GM12875 (cell line): ENCODE results near the gene ATP8B1.

Experiments
- H3K4me3 ChIP-seq: one replicate; pipeline ENCODE4 v1.5.1; 2011; ENCODE audit warnings: low read depth, low read length, control low read depth
- CTCF ChIP-seq: IDR thresholded peaks from 2 replicates; pipeline ENCODE4 v1.5.1; 2011; ENCODE audit warnings: low read depth, mild to moderate bottlenecking, control low read depth, inconsistent platforms, low read length, moderate library complexity, borderline replicate concordance; ENCODE audit not compliant: insufficient read depth

Gene ATP8B1

GRCh38 chr18:57754577-57755338 lies 48.4 kb downstream of the ATP8B1 start:
- no peak overlapping the region for H3K4me3 ChIP-seq
- TF ChIP-seq CTCF = no peak

- TF ChIP-seq CTCF = no peak
- no peak overlapping the region for H3K4me3 ChIP-seq
Measured at GRCh38 chr18:57753063-57753462, 50.1 kb downstream of the ATP8B1 start.

GRCh38 chr18:57749604-57749970 lies 53.5 kb downstream of the ATP8B1 start:
- no peak overlapping the region for H3K4me3 ChIP-seq
- no peak for TF ChIP-seq CTCF

GRCh38 chr18:57748770-57749603 lies 54.1 kb downstream of the ATP8B1 start:
- H3K4me3 ChIP-seq = no peak overlapping the region
- no peak for TF ChIP-seq CTCF

- H3K4me3 ChIP-seq = no peak overlapping the region
- TF ChIP-seq CTCF = no peak
Measured at GRCh38 chr18:57747809-57748680, 55.1 kb downstream of the ATP8B1 start.

GRCh38 chr18:57744211-57744694 lies 58.9 kb downstream of the ATP8B1 start:
- TF ChIP-seq CTCF = no peak
- H3K4me3 ChIP-seq = no peak overlapping the region
